Suppressor macrophage treated with lipopolysaccharide for 4 hours (primary cell): ENCODE data around the gene GDPGP1.
A peak's percentile ranks its signal among the peaks of the same experiment; 100 is the strongest.
"Not testable (repeated sequence)": the region's sequence is repeated elsewhere in the genome, so short reads cannot be mapped to it uniquely, and the experiment has no call there.

Experiments
- DNase-seq: peaks from one replicate; pipeline ENCODE4 v3.0.0-alpha.2; 2020

Gene GDPGP1

DNA sequence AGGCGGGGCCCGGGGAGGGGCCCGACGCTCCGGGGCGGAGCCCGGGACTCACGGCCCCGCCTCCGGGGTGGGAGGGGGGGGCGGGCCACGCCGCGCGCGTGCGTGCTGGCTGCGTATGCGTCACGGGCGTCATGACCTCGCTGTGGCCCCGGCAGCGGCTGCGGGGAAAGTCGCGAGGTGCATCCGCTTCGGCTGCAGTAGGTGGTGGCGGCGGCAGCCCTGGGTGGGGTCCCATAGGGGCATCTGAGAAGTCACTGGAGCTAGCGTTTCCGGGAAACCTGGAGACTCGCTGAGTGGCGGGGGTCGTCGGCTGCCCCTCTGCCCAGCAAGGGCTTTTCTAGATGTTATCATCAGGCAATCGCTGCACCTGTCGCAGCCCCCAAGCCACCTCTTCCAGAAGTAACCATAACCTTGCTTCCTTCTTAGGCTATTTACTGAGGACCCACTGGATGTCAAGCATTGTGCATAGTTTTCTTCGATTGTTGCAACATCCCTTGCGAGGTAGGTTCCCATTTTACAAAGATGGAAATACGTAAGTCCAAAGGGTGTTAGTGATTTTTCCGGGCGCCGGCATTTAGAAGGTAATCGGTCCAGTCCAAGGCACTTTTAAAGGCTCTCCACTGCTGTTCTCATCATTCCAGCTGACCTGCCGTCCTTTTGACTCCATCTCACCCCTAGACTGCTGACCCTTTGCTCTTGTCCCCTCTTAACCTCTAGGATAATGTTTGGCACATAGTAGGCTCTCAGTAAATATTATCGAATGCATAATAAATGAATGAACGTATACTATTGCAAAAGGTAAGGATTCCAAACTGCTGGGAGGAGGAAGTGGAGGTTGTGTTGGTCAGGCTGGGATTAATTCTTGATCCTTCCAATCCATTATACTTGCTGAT lies at the start of gene GDPGP1:
Gene GDPGP1 (plus strand): TSS at position 114 of the 893 bp plus-strand sequence. CDS start 6,700 bp downstream, outside the sequence.
- DNase-seq, result peak; percentile 21

GRCh38 chr15:90184786-90185704 lies 49.0 kb upstream of the GDPGP1 start:
- peak; percentile 65 for DNase-seq

DNA sequence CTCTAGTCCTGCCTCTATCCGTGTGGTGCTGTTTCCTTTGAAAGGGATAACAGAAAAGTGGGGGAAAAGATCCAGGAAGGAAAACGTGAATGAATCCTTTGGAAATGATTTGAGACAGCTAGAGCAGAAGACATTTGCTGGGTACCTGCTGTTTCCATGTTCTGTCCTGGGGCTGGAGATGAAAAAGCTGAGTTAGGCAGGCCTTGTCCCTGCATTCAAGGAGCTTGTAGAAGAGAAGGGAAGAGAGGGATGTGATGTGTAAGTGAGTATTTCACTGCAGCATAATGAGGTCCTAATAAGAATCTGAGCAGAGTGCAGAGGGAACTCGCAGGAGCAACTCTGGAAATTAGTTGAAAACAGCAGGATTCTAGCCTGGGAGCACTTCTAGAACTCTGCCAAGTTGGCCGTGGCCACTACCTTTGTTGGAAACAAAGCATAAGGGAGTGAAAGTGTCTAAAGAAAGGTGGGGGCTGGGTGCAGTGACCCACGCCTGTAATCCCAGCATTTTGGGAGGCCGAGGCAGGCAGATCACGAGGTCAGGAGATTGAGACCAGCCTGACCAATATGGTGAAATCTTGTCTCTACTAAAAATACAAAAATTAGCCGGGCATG lies 46.6 kb upstream of the GDPGP1 start:
- DNase-seq, result no peak

DNA sequence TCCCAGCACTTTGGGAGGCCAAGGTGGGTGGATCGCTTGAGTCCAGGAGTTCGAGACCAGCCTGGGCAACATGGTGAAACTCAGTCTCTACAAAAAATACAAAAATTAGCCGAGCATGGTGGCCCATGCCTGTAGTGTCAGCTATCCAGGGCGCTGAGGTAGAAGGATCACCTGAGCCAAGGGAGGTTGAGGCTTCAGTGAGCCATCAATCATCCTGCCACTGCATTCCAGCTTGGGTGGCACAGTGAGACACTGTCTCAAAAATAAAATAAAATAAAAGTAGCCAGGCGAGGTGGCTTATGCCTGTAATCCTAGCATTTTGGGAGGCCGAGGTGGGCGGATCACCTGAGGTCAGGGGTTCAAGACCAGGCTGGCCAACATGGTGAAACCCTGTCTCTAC lies 45.9 kb upstream of the GDPGP1 start:
- not testable (repeated sequence) for DNase-seq

DNA sequence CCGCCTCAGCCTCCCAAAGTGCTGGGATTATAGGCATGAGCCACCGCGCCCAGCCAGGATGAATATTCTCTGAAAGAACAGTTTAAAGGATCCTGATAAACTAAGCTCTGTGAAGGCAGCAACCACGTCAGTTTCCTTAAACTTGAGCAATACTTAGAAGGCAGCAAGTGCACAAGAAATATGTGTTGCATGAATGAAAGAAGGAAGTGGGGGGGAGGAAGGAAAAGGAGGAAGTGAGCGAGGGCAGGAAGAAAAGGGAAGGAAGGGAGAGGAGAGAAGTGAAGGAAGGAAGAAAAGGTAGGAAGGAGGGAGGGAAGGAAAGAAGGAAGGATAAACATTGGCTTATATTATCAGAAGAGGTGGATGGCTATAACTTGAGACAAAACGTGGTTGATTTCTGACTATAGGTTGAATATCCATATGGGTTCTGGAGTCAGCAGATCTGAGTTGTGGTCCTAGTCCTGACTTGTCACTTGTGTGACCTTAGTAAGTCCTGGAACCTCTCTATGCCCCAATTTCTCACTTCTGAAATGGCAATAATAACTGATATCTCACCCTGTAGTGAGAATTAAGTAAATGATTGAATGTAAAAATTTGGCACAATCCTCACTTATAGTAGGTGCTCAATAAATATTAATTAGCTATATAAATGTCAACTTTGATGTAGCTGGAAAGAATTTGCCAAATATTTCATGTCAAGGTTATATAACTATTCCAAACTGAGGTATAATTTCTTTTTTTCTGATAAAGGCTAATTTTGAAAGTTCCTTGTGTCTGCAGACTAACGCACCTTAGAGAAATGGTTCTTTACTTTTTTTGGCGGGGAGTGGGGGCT lies 44.9 kb upstream of the GDPGP1 start:
- DNase-seq, result peak; percentile 84

GRCh38 chr15:90189781-90190467 lies 44.1 kb upstream of the GDPGP1 start:
- DNase-seq, result no peak

DNA sequence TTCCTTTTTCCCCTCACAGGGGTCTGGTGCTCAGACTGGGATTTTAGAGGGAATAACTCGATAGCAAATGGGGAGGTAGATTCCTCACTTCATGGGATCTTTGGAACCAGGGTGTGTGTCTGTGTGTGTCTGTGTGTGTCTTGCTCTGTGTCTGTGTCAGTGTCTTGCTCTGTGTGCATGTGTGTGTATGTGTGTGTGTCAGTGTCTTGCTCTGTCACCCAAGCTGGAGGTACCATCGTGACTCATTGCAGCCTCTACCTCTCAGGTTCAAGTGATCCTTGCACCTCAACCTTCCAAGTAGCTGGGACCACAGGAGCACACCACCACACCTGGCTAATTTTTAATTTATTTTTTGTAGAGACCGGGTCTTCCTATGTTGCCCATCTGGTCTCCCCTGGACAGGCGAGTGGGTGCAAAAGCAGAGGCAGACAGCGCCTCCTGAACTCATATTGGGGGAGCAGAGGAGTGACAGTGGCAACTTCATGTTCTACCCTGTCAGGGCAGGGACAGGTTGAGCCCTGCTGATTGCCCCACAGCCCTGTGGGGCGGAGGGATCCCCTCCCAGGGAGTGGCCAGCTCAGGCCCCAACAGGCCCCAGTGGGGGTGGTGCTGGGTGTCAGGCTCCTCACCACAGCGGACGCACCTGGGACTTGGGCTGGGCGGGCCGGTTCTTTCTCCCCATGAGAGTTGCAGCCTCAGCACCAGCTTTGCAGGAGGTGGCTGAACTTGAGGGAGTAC lies 43.2 kb upstream of the GDPGP1 start:
- no peak for DNase-seq

GRCh38 chr15:90191344-90191687 lies 42.7 kb upstream of the GDPGP1 start:
- no peak for DNase-seq

DNA sequence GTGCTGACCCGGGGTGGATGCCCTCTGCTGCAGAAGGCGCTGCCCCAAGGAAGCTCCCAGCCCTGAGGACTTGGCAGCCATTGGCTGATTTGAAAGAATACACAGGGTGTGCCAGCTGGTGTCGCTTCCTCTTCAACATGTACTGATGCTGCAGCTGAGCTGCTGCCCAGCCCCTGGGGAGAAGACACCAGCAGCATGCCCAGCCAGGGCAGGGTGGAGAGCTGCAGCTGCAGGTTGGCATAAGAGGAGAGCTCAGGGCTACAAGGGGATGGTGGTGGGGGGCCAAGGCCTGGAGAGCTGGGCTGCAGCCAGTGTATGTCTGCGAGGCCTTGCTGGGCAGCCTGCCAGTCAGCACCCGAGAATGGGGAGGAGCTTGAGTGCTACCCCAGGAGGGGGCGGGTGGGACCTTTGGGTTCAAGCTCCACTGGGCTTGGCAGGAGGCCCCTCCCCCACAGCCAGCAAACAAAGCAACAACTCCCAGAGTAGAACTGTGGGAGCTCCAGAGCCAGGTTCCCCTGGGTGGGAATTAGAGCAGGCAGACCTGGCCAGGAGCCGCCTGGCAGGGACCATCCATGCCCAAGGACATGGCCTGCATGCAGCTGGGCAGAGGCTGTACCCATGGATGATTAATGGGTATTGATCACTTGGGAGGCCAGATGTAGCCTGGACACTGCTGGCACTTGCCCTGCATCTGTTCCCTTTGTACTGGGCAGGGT lies 42.1 kb upstream of the GDPGP1 start:
- peak; percentile 59 for DNase-seq

DNA sequence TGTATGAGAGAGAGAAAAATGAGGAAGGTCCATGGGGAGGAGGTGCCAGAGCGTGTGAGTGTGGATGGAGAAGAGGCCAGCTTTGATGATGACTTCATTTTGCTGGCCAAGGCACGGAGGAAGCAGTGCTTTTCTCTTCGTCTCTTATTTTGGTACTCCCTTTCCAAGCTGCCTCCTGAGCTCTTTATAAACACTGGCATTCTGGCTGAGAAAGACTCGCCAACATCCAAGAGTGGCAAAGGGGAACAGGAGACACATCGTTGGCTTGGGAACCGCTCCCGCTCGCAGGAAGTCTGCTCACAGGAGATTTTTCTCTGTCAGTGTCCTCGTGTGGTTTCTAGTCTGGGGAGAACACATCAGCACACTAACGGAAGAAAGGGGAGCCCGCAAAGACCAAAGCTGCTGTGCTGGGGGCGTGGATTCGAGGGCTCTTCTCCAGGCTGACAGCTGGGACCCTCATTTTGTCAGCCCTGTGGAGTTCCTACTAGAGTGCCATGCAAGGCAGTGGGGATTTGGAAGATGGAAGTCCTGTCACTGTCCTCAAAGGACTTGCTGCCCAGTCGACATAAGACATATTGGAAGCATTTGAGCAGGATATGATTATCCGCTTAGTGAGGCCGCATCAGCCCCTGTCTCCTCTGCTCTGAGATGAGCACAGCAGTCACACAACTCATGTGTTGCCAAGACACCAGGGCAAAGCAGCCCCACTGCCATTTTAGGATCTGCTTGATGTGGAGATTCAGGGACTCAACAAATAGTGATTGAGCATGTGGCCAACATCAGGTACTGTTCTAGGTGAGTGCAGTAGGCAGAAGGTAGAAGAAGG lies 40.8 kb upstream of the GDPGP1 start:
- DNase-seq, result peak; percentile 64

- DNase-seq, result no peak
Measured at GRCh38 chr15:90194655-90195054, 39.4 kb upstream of the GDPGP1 start.

- no peak for DNase-seq
Measured at GRCh38 chr15:90200534-90201129, 33.4 kb upstream of the GDPGP1 start.

DNA sequence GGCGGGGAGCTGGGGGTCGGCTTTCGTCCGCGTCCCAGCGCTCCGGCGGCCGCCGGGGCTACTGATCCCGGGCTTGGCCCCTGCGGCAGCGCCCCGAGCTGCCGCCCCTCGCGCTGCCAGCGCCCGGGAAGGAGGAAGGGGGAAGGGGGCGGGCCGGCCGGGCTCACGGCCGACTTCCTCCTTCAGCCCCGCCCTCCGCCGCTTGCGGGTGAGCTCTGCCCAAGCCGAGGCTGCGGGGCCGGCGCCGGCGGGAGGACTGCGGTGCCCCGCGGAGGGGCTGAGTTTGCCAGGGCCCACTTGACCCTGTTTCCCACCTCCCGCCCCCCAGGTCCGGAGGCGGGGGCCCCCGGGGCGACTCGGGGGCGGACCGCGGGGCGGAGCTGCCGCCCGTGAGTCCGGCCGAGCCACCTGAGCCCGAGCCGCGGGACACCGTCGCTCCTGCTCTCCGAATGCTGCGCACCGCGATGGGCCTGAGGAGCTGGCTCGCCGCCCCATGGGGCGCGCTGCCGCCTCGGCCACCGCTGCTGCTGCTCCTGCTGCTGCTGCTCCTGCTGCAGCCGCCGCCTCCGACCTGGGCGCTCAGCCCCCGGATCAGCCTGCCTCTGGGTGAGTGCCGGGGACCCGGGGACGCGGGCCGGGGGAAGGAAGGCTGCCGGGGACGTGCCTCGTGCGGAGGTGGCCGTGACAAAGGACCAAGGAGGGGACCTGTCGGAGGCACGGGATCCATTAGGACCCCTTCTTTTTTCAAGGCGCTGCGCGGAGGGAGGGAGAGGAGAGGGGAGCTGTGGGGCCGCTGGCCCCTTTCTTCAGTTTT lies 32.7 kb upstream of the GDPGP1 start, which contains the start of gene SEMA4B:
Gene SEMA4B (plus strand): TSS at position 201 of the 814 bp plus-strand sequence. CDS start 249 bp downstream, at position 450.
- peak; percentile 82 for DNase-seq

- DNase-seq, result no peak
Measured at GRCh38 chr15:90201944-90202375, 32.0 kb upstream of the GDPGP1 start.

DNA sequence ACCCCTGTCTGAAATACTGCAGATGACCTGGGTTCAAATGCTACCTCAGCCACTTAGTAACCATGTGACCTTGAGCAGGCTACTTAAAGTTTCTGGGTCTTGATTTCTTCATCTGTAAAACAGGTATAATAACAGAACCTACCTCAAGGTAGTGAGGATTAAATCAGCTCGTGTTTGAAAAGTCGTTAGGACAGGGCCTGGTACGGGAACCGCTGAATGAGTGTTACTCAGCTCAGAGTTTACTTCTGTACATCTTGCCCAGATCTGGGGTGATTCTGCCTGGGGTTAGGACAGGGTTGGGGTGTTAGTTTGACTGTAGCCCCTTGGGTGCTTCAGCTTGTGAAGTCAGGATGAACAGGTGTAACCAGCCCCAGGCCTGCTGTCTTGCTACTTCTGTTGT lies 31.1 kb upstream of the GDPGP1 start:
- DNase-seq, result no peak

- DNase-seq, result no peak
Measured at GRCh38 chr15:90203473-90203872, 30.5 kb upstream of the GDPGP1 start.

- DNase-seq, result no peak
Measured at GRCh38 chr15:90203922-90204321, 30.1 kb upstream of the GDPGP1 start.
